Renal cortical epithelial cell (primary cell): ENCODE data around the gene PSMD7. TPM values are rescaled to one million over a fixed set of nuclear protein-coding genes. Genes with fewer than 3 reads are reported as not detected.

Experiments
- total RNA-seq: library from RNA; depleted of rRNA; stranded (reverse); fragments of >200 nt; gene quantifications from 2 replicates; pipeline ENCODE4 v1.2.3, GENCODE V29; 2014

PSMD7 gene
- total RNA-seq, 1 donor from 2014 or later, result 126 TPM

Other genes starting within 250 kb of the PSMD7 start
- gene NPIPB15, start 79.5 kb downstream of the PSMD7 start, total RNA-seq, result 0.20 TPM in 1 of 2 replicates, not detected in the other
- gene CLEC18B, start 124.7 kb downstream of the PSMD7 start, total RNA-seq, result 1.9 and 10.2 TPM in 2 replicates